Activated CD4-positive, alpha-beta T cell treated with anti-CD3 and anti-CD28 coated beads, Interleukin-2, amount 50 U/mL, for 4 hours (primary cell): ENCODE data around the gene ARPC1B.
"Not testable (repeated sequence)": the region's sequence is repeated elsewhere in the genome, so short reads cannot be mapped to it uniquely, and the experiment has no call there.

ENCODE experiments used
- DNase-seq, 2 experiments: peaks; one replicate each; pipeline ENCODE4 v3.0.0-alpha.2; 2020

Gene ARPC1B

DNA sequence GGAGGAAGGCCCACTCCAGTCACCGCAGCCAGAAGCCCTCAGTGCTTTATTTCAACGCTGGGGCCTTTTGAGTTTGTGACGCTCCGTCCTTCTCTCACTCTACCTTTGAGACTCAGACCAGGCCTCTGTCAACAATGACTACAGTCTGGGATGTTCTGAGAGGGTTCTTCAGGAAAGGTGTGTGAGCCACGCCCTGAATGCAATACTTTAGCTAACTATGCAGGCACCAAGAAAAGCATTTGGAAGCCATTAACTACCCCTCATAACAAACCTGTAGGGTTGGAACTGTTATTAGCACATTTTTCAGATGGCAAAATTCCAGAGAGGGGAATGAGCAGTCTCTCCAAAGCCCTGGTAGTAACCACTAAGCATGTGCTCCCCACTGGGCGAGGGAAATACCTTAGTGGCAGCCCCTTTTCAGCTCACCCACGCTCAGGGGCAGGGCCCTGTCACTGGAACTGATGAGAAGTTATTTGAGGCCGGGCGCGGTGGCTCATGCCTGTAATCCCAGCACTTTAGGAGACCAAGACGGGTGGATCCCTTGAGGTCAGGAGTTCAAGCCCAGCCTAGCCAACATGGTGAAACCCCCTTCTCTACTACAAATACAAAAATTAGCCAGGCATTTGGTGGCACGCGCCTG is 5.7 kb upstream of the ARPC1B start:
- no peak for DNase-seq

DNA sequence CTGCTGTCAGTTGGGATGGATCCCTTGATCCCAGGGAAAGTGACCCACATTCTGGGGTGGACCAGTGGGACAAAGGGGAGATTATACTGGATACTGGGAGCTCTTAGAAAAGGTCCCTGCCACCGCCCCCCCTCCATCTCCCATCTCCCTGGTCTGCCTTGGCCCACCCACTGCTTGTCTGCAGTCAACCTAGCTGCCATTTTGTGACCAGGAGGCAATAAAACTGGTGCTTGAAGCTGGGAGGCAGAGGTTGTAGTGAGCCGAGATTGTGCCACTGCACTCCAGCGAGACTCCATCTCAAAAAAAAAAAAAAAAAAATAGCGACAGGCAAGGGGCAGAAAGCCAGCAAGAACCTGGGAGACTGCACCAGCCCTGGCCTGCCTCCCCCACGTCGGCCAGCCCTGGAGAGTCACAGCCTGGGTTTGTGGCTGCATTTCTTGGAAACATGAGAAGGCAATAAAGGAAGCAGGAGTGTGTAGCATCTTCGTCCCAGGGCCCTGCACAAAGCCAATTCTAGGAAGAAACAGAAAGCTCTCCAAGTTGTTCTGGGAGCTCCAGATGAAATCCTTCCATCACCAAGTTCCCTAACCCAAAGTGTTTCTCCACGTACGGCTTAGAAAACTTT is 4.7 kb upstream of the ARPC1B start:
- no peak for DNase-seq

DNA sequence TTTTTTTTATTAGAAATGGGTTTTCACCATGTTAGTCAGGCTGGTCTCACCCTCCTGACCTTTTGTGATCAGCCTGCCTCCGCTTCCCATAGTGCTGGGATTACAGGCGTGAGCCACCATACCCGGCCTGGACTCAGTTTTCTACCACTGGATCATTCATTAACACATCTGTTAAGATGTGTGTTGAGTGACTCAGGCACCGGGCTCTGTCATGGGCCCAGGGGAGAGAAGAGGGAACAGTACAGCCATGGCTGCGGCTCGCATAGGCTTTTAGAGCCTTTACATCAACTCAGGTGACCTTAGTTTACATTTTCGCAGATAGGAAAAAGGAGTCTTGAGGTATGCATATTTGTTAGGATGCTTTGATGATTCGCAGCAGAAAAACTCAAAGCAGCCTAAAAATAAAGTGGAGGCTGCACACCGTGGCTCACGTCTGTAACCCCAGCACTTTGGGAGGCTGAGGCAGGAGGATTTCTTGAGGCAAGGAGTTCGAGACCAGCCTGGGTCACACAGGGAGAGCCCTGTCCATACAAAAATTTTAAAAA is 3.1 kb upstream of the ARPC1B start:
- DNase-seq, result no peak

DNA sequence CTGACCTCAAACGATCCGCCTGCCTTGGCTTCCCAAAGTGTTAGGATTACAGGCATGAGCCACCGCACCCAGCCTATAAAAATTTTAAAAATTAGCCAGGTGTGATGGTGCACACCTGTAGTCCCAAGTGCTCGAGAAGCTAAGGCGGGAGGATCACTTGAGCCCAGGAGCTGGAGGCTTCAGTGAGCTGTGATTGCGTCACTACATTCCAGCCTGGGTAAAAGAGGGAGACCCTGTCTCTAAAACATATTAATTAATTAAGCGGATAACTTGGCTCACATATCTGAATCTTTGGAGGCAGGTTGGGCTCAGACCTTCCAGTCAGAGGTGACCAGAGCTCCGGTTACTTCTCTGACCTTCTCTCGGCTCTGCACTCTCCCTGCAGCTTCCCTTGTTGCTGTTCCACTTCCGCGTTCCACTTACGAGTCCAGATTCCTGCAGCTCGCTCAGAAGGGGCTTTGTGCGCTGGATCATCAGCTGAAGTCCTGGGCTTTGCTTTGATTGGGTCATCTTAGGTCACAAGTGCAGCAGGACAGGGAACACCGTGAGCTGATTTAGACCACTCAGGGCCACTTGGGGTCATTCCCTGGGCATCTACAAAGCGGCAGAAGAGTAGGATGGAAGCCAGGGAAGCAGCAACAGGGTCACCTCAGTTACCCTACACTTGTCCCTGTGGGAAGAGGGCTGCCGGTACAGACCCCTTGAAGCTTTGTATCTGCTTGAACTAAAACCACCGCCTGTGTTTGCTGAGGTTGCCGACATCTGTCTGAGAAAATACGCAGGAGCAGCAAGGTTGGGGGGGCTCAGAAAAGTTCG is 2.0 kb upstream of the ARPC1B start:
- no peak for DNase-seq

DNA sequence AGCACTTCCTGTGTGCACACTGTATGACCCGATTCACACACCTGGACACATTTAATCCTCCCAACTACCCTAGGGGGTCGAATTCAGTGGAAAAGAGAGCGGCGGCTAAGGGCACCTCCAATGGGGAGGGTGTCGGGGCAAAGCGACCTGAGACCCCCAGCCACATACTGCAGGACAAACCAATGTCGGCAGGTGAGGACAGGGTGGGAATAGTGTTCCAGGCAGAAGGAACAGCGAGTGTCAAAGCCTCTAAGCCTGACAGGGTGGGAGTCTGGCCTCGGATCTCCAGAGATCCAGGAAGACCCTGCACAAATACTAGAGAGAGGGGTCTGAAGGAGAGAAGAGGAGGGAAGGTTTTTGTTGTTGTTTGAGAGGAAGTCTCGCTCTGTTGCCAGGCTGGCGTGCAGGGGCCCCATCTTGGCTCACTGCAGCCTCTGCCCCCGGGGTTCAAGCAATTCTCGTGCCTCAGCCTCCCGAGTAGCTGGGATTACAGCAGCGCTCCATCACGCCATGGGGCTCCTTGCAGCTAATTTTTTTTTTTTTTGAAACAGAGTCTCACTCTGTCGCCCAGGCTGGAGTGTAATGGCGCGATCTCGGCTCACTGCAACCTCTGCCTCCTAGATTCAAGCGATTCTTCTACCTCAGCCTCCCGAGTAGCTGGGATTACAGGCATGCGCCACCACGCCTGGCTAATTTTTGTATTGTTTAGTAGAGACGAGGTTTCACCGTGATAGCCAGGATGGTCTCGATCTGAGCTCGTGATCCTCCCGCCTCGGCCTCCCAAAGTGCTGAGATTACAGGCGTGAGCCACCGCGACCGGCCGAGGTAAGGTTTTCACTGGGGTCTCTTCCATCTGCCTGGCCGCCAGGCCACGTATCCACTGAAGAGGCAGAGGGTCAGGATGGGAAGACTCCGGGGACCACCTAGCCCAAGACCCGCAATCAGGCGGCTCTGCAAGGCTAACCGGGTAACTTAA is 1.2 kb upstream of the ARPC1B start:
- DNase-seq, result no peak

DNA sequence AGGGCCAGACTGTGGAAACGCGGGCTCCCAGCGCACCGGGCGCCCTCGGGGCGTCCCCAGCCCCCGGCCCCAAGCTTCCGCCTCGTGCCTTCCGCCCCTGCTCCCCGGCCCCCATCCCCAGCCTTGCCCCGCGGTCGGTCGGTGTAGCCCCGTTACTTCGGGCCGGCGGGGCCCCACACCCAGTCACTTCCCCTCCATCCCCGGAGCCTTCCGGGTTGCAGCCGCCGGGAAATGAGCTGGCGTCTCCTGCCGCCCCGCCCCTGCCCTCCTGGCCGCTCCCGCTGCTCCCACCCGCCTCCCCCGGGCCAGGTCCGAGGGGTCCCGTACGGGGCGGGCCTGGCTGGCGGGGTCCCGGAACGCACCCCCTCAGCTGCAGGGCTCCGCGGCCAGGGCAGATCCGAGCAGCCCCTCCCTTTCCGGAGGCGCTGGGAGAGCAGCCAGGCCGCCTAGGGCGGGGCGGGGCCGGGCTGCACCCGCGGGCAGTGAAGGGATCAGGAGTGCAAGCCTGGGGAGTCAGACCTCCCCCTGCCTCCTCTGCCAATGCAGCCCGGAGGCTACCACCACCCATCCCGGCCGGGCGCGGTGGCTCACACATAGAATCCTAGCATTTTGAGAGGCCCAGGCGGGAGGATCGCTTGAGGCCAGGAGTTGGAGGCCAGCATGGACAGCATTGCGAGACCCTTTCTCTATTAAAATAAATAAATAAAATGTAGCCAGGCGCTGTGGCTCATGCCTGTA is 709 bp downstream of the ARPC1B start:
- peak; percentile 32 to 33 for DNase-seq

DNA sequence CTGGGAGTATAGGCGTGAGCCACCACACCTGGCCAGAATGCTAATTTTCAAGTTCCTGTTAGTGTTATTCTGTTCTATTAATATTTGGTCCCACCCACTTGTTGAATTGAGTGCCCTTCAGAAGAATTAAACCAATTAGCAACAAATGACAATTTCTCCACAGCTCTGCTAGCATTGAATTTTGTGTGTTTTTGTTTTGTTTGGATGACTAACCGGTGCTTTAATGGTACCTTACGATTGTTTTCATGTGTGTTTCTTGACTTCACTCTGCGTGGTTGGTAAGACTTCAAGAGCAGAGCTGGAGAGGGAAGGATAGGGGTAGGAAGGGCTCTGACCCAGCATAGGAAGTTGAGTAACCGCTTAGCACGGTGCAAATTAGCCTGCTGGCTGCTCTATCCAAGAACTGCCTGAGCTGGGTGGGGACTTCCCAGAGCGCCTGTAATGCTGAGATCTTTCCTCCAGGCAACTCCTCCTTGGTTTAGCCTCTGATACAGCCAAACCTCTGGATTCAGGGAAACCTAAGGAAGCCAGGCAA is 4.6 kb downstream of the ARPC1B start:
- peak in 1 of 2 experiments; percentile 37 for DNase-seq

DNA sequence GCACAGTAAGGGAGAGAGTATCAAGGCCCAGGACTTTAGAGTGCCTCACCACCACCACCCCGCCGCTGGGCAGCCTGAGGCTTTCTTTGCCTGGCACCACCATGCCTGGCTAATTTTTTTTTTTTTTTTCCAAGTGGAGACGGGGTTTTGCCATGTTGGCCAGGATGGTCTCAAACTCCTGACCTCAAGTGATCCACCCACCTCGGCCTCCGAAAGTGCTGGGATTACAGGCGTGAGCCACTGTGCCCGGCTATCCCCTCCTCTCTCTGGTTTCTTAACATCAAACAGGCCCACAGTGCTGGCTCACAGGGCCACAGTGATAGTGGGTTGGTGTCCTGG is 5.1 kb downstream of the ARPC1B start:
- not testable (repeated sequence) for DNase-seq

DNA sequence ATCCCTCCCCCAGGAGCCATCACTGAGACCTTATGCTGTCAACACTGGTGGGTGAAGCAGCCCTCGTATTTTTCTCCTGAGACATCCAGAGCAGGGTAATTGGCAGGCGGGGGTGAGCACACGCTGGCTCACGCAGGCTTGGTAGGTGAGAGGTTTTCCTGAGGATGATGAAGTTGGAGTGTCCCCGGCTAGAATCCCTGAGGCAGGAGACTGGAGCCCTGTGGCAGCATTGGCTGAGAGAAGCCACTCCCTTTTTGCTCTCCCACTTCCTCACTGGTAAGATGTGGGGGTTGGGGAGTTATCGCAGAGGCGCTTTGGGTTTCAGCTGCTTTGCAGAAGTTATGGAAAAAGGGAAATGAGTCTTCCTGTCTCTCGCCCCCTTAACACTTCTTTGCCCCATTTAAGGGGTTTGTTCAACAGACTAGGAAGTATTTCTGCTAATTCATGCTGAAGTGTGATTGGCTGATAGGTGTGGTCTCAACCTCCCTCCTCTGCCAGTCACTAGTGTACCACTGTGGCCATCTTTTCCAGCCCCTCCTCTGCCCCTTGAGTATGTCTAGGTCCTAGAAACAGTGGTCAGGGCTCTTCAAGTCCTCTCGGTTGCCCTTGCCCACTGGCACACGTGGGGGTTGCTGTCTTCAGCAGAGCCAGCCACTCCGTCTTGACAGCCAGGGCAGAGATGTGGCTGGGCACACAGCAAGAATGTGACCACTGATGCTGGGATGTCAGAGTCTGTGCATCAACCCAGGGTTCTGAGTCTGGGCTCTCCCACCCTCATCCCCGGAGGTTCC is 5.7 kb downstream of the ARPC1B start:
- DNase-seq, result no peak

DNA sequence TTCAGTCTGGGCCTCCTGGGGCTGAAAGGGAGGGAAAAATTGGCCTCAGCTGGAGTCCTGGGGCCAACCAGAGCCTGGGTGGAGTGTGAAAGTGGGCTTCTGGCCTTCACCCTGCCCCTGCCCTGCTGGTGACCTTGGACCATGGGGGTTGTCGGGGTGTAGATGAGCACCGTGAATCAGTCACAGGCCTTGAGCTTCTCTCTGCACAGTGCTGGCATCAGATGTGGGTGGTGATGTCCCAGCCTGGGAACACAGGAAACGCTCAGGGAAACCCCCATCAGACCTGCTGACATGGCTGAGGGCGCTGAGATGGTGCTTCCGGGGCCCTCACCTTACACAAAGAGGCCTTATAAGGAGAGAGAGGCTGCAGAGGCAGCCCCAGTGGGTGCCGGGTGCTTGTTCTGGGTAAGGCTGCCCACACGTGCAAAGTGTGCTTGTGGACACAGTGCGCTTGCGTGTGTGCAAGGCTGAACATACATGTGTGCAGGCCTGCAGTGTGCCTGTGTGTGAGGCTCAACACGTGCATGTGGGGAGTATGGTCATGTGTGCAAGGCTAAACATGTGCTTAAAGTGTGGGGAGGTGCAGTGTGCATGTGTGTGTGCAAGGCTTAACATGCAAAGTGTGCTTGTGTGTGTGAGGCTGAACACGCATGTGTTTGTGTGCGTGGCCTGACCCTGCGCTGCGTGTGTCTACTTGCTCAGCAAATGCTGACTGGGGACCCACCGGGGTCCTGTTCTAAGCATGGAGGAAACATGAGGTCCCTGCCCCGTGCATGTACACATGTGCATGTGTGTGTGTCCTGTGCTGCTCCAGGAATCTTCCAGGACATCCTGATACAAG is 6.5 kb downstream of the ARPC1B start:
- peak; percentile 85 to 89 for DNase-seq

DNA sequence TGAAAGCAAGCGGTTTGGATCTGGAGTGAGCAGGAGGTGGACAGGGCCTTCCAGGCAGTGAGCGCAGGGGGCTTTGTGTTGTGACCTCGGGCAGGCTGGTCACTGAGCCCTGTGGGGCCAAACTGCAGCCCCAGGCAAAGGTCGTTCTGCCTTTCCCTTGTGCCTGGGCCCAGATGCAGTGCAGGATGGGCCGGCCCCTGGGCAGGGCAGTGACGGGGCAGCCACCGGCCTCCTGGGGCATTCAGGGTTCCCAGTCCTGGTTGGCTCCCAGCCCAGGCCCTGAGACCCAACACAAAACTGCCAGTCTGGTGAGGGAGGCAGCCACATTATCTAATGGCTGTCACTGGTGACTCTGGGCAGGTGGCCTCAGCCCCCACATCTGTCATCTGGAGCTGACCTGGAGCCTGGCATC is 7.1 kb downstream of the ARPC1B start:
- no peak for DNase-seq

DNA sequence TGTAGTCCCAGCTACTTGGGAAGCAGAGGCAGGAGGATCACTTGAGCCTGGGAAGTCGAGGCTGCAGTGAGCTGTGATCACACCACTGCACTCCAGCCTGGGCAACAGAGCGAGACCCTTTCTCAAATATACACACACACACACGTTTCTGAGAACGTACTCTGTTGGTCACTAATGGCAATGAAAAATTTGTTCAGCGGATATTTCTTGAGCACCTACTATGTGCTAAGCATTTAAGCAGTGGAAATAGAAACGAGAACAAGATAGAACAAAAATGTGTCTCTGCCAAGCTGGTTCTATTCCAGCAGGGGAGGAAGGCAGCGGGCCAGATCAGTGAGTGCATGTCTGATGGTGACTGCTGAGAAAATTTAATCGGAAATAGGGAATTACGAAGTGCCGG is 8.7 kb downstream of the ARPC1B start:
- DNase-seq, result no peak

DNA sequence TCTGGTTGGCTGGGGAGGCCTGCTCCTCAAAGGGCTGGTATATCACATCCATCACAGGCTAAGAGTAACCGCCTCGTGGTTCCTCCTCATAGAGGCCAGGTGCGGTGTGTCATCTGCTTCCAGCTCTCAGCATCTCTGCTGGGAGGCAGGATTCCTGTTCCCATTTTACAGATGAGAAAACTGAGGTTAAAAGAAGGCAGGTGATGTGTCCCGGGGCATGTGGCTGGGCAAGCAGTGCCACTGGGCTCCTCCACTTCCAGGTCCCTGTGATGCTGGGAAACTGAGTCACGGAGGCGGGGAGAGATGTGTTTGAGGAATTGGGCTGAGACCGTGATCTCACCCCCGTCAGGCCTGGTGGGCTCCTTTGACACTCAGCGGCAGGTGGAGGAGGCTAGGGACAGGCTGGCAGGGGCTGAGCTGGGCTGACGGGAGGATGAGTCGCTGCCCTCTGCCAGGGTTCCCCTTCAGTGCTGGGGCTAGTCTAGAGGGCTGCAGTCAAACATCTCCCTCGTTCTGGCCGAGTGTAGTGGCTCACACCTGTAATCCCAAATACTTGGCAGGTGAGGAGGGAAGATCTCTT is 9.4 kb downstream of the ARPC1B start:
- no peak for DNase-seq

DNA sequence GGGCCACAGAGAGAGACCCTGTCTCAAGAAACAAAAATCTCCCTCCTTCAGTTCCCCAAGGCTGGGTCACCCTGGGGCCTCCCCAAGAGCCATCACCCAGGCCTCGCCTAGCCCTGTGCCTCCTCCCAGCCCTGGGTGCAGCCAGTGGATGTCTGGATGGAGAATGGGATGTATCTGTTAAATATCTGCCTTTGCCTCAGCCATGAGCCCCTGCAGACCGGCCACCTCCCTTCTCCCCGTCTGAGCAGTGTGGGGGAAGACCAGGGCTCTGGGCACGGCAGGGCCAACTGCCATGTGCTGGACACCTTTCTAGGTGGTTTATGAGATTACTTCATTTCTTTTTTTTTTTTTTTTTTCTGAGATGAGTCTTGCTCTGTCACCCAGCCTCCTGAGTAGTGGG is 10.0 kb downstream of the ARPC1B start:
- no peak for DNase-seq

DNA sequence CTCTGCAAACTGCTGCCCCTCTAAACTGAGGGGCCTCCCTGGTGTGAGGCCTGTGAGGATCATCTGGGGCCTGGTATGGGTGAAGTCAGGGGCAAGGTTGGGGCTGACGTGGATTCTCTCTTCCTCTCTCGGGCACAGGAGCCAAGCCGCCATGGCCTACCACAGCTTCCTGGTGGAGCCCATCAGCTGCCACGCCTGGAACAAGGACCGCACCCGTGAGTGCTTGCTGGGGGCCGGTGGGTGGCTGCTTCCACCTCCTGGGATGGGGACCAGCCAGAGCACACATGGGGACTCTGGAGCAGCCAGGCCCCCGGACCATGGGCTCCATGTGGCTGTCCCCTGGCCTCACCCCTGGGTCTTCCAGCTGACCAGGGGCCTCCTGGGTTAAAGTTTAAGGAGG is 11.0 kb downstream of the ARPC1B start:
- no peak for DNase-seq

DNA sequence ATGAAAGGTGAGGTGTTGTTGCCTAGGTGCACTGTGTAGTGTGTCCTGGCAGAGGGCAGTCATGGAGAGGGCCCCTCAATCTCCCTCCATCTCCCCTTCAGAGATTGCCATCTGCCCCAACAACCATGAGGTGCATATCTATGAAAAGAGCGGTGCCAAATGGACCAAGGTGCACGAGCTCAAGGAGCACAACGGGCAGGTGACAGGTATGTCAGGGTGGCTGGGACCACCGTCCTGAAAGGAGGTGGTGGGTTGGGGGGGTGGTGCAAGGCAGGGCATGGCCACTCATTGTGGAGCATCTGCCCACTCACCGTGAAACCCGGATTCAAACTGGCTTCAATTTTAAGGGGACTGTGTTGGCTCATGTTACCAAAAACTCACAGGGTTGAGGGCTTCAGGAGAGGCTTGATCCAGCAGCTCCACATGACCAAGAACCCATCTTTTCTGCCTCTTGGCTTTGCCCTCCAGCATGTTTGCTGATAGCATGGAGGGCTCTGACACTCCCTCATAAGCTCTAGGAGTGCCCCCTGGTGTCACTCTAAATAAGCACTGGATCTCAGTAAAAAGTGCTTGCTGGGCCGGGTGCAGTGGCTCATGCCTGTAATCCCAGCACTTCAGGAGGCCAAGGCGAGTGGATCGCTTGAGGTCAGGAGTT is 12.2 kb downstream of the ARPC1B start:
- peak in 1 of 2 experiments; percentile 27 for DNase-seq

DNA sequence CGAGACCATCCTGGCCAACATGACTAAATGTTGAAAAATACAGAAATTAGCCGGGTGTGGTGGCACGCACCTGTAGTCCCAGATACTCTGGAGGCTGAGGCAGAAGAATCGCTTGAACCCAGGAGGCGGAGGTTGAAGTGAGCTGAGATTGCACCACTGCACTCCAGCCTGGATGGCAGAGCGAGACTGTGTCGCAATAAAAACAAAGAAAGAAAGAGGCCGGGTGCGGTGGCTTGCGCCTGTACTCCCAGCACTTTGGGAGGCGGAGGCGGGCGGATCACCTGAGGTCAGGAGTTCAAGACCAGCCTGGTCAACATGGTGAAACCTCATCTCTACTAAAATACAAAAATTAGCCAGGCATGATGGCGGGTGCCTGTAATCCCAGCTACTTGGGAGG is 12.7 kb downstream of the ARPC1B start:
- not testable (repeated sequence) for DNase-seq

DNA sequence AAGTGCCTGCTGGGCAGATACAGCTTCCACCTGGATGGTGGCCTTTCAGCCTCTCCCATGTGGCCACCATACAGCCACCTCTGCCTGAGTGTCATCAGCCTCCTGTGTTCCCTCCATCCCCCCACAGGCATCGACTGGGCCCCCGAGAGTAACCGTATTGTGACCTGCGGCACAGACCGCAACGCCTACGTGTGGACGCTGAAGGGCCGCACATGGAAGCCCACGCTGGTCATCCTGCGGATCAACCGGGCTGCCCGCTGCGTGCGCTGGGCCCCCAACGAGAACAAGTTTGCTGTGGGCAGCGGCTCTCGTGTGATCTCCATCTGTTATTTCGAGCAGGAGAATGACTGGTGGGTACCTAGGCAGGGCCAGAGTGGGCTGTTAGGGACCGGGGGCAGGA is 13.4 kb downstream of the ARPC1B start:
- DNase-seq, result no peak

DNA sequence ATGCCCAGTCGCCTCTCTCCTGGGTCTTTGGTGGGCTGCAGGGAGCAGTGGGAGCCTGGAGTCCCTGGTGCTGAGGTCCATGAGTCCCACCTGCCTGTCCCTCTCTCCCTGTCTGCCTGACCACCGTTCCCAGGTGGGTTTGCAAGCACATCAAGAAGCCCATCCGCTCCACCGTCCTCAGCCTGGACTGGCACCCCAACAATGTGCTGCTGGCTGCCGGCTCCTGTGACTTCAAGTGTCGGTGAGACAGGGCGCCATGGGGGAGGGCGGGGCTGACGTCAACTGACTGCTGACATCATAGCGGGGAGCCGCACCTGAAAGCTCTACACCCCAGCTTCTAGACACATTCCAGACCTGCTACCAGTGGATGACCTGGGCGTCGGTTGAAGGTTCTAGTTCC is 15.2 kb downstream of the ARPC1B start:
- no peak for DNase-seq
